Fibroblast of lung (primary cell): ENCODE data around the gene DNMT3B.

Source experiments
- EZH2 ChIP-seq: IDR thresholded peaks from 2 replicates; pipeline ENCODE4 v1.5.1; 2012; ENCODE audit warnings: low read length, control low read depth, mild to moderate bottlenecking; ENCODE audit errors: missing control alignments
- TF ChIP-seq, protein P1 (sequence below), 2 donors: IDR thresholded peaks in 1 of 2; conservative IDR thresholded peaks in 1 of 2; 1 replicate in 1 of 2; 2 replicates in 1 of 2; pipeline ENCODE4 v1.5.1; 2011 to 2012; ENCODE audit warnings: low read length in 2 of 2, control low read depth in 1 of 2, inconsistent platforms in 1 of 2, low read depth in 1 of 2, mild to moderate bottlenecking in 1 of 2

DNA sequence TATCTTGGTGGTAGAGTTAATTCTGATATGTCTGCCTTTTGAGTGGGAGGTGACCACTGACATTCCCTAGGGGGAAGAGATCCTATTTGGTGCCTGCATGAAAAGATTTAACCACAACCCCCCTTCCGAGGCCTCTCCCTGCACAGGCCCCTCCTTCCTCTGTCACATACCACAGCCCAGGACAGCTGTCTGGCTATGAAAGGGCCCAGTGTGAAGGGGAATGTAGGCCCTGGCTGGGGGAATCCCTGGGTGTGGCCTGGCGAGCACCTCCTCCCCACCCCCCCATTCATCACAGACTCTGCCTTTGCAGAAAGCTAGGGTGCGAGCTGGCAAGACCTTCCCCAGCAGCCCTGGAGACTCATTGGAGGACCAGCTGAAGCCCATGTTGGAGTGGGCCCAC is 30.1 kb downstream of the DNMT3B start:
- TF ChIP-seq, protein P1, sequence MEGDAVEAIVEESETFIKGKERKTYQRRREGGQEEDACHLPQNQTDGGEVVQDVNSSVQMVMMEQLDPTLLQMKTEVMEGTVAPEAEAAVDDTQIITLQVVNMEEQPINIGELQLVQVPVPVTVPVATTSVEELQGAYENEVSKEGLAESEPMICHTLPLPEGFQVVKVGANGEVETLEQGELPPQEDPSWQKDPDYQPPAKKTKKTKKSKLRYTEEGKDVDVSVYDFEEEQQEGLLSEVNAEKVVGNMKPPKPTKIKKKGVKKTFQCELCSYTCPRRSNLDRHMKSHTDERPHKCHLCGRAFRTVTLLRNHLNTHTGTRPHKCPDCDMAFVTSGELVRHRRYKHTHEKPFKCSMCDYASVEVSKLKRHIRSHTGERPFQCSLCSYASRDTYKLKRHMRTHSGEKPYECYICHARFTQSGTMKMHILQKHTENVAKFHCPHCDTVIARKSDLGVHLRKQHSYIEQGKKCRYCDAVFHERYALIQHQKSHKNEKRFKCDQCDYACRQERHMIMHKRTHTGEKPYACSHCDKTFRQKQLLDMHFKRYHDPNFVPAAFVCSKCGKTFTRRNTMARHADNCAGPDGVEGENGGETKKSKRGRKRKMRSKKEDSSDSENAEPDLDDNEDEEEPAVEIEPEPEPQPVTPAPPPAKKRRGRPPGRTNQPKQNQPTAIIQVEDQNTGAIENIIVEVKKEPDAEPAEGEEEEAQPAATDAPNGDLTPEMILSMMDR (conservative IDR thresholded peaks at IDR 0.05 in 1 of 2, IDR thresholded peaks at IDR 0.05 in 1 of 2; ENCODE audit: low read depth in 1 of 2, low read length in 2 of 2) = no peak
- TF ChIP-seq EZH2 = no peak
